ENCODE results near the gene KTN1.
A peak's percentile ranks its signal among the peaks of the same experiment; 100 is the strongest.

The KTN1 gene, protein sequence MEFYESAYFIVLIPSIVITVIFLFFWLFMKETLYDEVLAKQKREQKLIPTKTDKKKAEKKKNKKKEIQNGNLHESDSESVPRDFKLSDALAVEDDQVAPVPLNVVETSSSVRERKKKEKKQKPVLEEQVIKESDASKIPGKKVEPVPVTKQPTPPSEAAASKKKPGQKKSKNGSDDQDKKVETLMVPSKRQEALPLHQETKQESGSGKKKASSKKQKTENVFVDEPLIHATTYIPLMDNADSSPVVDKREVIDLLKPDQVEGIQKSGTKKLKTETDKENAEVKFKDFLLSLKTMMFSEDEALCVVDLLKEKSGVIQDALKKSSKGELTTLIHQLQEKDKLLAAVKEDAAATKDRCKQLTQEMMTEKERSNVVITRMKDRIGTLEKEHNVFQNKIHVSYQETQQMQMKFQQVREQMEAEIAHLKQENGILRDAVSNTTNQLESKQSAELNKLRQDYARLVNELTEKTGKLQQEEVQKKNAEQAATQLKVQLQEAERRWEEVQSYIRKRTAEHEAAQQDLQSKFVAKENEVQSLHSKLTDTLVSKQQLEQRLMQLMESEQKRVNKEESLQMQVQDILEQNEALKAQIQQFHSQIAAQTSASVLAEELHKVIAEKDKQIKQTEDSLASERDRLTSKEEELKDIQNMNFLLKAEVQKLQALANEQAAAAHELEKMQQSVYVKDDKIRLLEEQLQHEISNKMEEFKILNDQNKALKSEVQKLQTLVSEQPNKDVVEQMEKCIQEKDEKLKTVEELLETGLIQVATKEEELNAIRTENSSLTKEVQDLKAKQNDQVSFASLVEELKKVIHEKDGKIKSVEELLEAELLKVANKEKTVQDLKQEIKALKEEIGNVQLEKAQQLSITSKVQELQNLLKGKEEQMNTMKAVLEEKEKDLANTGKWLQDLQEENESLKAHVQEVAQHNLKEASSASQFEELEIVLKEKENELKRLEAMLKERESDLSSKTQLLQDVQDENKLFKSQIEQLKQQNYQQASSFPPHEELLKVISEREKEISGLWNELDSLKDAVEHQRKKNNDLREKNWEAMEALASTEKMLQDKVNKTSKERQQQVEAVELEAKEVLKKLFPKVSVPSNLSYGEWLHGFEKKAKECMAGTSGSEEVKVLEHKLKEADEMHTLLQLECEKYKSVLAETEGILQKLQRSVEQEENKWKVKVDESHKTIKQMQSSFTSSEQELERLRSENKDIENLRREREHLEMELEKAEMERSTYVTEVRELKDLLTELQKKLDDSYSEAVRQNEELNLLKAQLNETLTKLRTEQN (N-terminal part only)

DNA sequence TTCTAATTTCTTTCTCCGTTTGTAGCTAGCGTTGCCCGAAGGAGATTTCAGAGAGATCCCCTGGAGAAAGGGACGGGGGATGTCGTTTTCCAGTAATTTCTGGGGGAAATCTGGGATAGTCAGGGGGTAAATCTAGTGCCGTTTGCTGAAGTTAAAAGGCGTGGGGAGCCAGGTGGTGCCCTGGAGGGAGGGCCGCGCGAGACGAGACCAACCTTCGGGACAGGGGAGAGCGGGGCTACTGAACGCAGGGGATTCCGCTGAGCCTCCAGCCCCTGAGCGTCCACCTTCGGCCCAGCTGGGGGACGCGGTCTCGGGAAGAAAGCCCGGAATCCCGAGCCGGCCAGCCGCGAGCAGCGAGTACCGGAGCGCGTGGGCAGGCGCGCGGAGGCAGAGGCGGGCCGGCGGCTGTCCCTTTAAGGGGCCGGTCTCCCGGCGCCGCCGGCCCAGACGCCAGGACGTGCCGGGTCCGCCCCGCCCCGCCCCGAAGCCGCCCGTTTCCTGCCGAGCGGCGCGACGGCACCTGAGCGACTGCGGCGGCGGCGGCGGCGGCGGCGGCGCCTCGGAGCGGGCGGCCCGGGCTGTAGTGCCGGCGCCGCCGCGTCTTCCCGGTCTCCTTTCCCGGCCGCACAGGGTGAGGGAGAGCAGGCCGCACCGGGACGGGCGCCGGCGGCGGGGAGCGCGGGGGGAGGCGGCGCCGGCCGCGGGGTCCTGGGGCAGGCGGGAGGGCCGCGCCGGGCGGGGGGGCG, at the start of gene KTN1:
Gene KTN1 (plus strand): TSS at position 484 of the 746 bp plus-strand sequence. CDS start 31,842 bp downstream, outside the sequence.
- DNase-seq (ENCODE audit: low spot score), result peak; percentile 74

DNA sequence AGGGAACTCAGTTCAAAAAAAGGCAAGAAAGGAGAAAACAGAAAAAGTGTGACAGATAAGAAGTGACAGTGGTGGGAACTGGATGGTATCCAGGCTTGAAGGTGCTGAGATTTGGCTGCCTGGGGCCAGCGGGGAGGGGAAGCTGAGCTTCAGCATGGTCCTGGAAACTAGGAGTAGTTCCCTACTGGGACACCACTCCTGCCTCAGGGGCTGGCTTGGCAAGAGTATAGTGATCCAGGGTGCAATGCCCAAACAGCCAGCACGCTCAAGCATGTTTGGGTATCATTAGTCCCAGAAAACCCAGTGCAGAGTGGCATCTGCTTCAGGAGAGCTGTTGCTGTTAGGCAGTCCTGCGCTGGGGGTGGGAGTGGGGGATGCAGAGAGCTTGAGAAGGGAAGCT, 49.5 kb upstream of the KTN1 start:
- DNase-seq (ENCODE audit: low spot score), result no peak

DNA sequence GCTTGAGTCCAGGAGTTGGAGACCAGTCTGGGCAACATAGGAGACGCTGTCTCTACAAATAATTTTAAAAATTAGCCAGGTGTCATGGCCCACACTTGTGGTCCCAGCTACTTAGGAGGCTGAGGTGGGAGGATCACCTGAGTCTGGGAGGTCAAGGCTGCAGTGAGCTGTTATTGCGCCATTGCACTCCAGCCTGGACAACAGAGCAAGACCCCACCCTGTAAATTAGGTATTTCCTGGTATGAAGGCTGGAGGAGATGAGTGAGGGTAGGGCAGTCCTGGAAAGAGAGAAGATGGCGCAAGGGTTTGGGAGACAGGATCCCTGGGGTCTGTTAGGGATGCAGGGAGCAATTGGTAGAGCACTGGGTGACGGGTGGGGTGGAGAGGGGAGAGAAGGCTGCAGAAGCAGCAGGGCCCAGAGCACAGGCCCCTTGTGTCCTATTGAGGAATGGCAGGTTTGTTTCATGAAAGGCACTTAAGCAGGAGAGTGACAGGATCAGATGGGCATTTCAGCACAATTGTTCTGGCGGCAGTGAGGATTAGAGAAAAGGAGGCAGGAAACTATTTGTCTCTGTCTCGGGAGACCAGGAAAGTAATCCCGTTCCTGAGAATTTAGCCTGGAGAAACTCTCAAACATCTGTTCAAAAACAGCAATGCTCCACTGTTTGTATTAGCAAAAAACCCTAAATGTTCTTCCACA, 47.2 kb upstream of the KTN1 start:
- peak; percentile 5 for DNase-seq (ENCODE audit: low spot score)

DNA sequence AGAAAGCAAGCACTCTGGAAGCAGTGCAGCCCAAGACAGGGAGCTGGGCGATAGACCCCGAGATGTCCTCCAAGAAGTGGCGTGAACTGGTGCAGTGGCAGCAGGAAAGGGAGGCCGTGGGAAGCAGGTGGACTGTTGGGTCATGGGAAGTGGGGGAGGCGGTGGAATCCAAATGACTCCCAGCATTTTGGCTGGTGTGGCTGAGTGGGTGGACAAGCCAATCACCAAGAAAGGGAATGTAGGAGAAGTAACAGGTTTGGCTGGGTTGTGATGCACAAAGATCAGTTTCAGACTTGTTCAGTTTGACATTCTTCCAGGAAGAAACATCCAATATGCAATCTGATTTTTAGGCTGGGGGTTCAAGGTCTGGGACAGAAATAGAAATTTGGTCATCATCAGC, 46.0 kb upstream of the KTN1 start:
- no peak for DNase-seq (ENCODE audit: low spot score)

DNA sequence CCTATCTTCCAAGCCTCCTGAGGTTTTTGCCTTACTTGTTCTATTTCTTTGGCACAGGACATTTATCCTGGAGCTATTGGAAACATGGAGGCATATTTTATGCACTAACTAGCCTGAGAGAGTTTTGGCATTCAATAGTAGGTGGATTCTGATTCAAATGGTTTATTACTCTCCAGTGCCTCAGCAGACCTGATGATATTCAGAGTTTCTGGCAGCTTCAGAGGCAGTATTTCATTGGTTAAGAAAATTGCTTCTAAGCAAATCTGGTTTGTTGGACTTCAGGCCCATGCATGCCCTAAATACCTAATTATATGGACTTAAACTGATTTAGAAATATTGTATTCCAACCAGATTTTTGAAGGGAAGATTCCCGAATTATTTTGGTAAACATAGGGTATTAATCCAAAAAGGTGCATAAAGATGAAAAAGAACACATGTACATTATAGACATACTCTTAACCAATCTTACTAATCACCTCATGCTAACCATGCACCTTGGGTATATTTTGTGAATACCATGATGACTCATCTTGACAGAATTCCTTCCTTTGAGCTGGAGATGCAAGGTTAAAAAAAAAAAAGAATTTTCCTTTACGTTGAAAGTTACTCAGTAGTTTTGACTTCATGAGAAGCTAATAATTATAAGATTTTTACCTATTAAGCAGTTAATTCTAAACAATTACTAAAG, 44.3 kb upstream of the KTN1 start:
- no peak for DNase-seq (ENCODE audit: low spot score)

DNA sequence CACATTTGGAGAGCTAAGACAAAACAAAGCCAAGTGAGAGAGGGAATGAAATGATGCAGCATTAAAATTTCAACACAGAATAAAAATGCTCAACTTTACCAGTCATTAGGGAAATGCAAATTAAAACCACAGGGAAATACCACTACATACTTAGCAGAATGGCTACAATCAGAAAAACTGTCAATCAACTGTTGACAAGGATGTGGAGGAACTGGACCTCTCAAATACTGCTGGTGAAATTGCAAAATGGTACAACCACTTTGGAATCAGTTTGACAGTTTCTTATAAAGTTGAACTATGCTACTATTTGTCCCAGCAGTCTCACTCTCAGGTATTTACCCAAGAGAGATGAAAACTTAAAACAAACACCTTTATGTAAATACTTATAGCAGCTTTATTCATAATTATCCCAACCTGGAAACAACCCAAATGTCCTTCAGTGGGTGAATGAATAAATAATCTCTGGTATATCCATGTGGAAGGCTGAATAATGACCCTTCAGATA, 43.8 kb upstream of the KTN1 start:
- no peak for DNase-seq (ENCODE audit: low spot score)

DNA sequence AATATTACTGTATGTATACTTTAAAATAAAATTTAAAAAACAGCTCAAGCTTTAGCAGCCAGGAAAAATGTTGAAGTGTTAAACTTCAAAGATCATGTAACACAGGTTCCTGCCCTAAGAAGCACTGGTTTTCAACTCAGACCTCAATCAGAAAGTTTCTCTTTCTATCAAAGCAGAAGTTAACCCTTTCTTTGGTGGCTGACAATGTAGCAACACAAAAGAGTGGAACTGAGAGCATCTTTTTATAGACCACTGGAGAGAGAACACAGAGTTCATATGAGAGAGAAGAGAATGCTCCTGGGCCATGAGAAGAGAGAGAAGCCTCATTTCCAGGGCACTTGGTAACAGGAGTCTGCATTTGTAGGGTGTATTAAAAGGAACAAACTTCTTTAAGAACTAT, 42.2 kb upstream of the KTN1 start:
- DNase-seq (ENCODE audit: low spot score), result no peak

DNA sequence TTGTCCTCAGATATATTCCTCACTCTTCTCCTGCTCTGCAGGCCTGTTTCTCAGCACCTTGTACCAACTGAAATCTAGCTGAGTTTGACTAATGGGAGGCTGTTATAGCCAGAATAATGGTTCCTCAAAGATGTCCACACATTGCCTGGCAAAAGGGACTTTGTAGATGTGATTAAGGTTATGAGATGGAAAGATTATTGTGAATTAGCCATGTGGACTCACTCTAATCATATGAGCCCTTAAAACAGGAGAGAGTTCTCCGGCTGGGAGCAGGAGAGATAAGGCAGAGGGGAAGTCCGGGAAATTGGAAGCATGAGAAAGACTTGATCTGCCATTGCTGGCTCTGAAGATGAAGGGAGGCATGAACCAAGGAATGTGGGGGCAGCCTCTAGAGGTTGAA, 40.0 kb upstream of the KTN1 start:
- DNase-seq (ENCODE audit: low spot score), result no peak

DNA sequence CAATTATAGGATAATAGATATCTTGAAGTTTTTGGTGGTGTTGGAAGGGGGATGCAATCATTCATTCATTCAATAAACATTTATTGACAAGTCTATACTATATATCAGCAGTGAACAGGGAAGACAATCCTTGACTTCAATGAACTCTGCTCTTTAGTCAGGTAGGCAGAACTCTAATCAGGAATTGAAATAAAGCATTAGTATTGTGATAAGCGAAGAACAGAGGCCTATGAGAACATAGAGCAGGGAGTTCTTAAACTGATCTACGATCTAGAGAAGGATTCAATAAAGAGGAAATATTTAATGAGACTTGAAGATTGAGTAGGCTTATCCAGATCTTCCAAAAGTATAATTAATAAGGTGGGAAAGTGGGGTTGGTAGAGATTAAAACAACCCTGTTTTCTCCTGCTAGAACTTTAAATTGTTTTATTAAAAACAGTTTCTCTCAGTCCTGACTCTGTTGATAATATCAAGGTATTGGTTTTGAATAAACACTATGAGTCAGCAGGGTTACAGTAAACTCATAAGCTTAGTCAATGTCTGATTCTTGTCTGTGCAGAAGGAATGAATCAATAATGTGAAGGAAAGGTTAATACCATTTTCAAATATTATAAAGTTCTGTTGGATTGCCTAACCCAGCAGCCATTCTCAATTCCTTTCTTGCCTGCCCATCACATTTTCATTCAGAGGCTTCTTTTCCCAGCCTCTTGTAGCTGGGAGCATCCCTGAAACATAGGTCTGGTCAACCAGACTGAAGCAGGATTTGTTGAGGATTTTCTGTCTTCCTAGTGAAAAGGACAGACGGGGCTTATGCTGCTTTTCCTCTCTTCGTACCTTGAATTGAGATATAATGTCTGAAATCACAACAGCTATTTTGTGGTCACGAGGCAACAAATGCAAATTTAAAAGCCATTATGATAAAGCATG, 38.9 kb upstream of the KTN1 start:
- no peak for DNase-seq (ENCODE audit: low spot score)

DNA sequence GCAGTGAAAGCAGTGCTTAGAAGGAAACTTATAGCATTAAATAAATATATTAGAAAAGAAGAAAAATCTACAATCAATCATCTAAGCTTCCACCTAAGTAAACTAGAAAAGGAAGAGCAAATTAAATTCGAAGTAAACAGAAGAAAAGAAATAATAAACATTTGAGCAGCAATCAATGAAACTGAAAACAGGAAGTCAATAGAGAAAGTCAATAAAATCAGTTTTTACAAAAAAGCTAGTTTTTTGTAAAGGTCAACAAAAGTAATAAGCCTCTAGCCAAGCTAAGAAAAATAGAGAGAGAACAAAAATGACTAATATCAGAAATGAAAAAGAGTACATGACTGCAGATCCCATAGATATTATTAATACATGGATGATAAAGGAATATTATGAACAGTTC, 34.2 kb upstream of the KTN1 start:
- no peak for DNase-seq (ENCODE audit: low spot score)

DNA sequence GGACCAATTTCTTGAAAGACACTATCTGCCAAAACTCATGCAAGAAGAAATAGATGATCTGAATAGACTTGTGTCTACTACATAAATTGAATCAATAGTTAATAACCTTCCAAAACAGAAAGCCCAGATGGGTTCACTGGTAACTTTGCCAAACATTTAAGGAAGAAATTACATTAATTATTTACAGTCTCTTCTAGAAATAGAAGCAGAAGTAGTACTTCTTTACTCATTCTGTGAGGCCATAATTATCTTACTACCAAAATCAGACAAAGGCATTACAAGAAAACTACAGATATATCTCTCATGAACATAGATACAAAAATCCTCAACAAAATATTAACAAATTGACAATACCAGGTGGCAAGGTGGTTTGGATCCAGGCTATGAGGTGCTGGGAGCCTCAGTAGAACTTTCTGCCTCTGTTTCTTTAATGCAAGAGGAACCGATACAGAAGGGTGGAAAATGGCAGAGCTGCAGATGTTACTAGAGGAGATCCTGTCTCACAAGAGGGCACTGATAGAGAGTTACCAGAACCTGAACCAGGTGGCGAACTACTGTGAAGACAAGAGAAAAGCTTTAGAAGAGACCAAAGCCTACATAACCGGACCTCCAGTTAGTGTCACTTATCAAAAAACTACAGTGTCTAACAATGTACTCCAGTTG, 33.7 kb upstream of the KTN1 start:
- DNase-seq (ENCODE audit: low spot score), result no peak

DNA sequence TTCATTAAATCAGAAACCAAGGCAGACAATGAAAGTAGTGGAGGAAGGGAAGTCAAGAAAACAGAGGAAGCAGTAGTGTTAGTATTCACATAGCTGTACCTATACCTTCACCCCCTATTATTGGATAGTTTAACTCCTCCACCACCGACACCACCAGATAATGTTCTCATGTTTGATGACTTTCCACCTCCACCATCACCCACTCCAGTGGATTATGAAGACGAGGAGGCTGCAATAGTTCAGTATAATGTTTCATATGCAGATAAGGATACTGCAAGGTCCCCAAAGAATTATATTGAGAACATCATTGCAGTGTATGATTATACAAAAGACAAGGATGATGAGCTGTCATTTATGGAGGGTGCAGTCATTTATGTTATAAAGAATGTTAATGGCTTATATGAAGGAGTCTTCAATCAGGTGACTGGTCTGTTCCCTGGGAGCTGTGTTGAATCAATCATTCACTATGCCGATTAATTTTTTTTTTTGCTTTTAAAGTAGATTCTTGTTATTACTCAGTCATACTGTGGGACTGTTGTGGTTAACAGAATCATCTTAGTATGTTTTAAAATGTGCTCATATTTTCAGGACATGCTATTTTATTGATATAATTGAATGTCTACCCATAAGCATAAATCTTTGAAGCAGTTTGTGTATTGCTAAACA, 32.2 kb upstream of the KTN1 start:
- DNase-seq (ENCODE audit: low spot score), result no peak

DNA sequence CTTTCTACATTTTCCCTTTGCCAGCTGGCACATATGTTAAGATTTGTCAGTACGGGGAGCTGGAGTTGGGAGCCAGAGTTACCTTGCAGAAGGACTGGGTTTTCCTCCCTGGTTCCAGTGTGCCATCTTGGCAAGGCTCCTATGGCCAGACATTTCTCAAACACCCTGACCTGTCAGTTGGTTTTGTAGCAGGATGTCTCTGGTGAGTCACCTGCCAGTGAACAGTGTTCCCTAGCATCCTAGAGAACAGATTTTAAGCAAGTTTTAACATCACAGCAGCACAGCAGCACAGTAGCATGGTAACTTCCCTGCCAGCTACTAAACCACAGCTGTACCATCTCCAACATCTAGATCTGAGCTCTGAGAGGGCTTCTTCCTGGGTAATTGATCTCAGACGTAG, 26.2 kb upstream of the KTN1 start:
- no peak for DNase-seq (ENCODE audit: low spot score)

DNA sequence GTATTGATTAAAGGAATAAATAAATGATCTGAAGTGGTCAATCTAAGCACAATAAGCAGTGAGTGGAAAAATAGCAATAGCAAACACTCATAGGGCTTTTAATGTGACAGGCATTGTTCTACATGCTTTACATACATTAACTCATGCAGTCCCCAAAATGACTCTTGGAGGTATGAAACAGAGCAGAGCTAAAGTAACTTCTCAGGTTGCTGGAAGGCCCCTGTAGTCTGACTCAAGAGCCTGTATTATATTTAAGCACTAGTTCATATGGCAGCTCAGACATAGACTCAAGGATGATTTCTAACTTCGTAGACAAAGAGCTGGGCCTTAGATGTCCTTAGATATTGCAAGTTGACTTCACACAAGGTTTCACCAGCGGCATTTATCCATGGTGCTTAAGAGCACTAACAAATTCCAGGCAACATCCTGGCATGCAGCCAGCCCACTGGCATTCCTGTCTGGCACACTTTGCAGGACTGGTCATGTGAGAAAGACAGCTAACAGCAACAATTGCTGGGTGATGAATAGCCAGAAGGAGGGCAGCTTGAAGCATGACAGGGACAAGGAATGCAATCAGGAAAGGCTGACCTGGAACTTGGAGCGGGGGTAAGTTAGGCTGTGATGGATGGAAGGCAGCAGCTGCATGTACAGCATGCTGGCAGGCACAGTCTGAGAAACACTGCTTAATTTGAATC, 22.9 kb upstream of the KTN1 start:
- no peak for DNase-seq (ENCODE audit: low spot score)

DNA sequence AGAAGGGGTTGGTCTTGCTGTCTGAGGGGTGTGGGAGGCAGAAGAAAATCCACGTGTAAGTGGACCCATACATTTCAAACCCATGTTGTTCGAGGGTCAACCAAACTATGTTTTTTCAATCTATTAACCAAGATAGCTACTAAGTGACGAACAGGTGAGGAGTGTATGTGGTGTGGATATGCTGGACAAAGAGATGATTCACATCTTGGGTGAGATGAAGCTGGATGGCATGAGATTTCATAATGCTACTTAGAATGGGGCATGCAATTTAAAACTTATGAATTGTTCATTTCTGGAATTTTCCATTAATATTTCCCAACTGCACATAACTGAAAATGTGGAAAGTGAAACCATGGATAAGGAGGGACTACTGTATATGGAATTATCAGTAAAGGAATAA, 17.9 kb upstream of the KTN1 start:
- no peak for DNase-seq (ENCODE audit: low spot score)

DNA sequence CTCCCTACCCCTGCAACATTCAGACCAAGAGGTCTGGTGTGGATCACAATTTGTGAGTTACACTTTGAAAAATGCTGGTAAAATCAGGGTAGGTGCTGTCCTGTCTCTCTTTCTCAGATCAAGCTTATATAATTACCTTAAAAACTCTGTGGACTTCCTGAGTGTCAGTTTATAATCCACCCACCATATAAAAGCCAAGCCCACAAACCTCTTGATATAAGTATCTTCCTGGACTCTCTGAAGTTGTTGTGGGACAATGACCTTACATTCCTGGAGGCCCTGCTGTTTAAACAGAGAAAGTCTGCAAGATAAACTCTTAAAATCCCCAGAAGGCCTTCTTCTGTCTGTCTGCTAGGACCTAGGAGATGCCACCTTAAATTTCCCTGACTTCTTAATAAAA, 11.4 kb upstream of the KTN1 start:
- no peak for DNase-seq (ENCODE audit: low spot score)

DNA sequence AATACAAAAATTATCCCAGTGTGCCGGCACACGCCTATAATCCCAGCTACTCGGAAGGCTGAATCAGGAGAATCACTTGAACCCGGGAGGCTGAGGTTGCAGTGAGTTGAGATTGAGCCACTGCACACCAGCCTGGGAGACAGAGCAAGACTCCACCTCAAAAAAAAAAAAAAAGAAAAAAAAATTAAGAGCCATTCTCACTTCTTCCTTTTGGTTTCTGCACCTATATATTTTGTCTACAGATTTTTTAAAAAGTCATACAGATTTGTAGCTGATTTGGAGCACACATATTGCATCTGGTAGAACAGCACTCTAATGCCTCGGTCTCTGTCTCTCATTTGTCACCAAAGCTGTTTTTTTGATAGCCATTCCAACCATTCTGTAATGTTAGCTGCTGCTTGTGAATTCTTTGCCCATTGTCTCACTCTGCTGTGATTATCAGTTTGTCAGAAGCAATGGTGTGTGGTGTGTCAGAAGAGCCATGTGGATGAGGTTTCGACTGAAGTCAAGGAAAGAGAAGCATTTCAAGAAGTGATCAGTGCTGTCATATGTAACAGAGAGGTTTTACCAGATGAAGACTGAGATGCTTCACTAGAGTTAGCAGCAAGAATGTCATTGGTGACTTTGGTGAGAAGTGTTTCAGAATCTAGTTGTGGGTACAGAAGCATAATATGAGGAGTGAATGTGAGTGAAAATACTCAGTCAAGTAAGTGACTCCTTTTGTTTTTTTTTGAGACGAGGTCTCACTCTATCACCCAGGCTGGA, 8.7 kb upstream of the KTN1 start:
- no peak for DNase-seq (ENCODE audit: low spot score)

Data from HuH-7 (cell line).